GM12875 (cell line): ENCODE measurements around the gene FAAP20.

Experiments used
- H3K4me3 ChIP-seq: one replicate; pipeline ENCODE4 v1.5.1; 2011; ENCODE audit warnings: low read depth, low read length, control low read depth
- TF ChIP-seq, protein P1 (sequence below): IDR thresholded peaks from 2 replicates; pipeline ENCODE4 v1.5.1; 2011; ENCODE audit warnings: low read depth, mild to moderate bottlenecking, control low read depth, inconsistent platforms, low read length, moderate library complexity, borderline replicate concordance; ENCODE audit not compliant: insufficient read depth

FAAP20 gene

DNA sequence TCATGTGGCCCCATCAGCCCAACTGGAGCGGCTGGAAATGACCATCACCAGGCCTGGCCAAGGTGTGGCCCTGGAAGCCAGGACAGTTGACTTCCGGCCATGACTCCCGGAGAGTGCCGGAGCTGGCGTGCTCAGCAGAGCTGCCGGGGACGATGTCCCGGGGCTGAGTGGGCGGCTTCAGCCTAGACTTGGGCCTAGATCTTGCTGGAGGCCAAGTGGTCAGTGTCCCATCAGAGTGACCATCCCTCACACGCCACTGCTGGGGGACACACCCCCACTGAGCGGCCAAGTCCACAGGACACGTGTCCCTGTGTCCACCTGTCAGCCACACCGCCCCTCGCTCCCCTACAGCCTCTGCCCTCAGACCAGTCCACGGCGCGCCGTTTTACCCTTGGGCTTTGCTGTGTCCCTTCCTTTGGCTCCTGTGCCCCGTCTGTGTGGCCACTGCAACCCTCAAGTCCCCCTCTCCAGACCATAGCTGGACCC, 4.0 kb downstream of the FAAP20 start:
- TF ChIP-seq, protein P1, sequence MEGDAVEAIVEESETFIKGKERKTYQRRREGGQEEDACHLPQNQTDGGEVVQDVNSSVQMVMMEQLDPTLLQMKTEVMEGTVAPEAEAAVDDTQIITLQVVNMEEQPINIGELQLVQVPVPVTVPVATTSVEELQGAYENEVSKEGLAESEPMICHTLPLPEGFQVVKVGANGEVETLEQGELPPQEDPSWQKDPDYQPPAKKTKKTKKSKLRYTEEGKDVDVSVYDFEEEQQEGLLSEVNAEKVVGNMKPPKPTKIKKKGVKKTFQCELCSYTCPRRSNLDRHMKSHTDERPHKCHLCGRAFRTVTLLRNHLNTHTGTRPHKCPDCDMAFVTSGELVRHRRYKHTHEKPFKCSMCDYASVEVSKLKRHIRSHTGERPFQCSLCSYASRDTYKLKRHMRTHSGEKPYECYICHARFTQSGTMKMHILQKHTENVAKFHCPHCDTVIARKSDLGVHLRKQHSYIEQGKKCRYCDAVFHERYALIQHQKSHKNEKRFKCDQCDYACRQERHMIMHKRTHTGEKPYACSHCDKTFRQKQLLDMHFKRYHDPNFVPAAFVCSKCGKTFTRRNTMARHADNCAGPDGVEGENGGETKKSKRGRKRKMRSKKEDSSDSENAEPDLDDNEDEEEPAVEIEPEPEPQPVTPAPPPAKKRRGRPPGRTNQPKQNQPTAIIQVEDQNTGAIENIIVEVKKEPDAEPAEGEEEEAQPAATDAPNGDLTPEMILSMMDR = no peak
- H3K4me3 ChIP-seq = no peak overlapping the region

DNA sequence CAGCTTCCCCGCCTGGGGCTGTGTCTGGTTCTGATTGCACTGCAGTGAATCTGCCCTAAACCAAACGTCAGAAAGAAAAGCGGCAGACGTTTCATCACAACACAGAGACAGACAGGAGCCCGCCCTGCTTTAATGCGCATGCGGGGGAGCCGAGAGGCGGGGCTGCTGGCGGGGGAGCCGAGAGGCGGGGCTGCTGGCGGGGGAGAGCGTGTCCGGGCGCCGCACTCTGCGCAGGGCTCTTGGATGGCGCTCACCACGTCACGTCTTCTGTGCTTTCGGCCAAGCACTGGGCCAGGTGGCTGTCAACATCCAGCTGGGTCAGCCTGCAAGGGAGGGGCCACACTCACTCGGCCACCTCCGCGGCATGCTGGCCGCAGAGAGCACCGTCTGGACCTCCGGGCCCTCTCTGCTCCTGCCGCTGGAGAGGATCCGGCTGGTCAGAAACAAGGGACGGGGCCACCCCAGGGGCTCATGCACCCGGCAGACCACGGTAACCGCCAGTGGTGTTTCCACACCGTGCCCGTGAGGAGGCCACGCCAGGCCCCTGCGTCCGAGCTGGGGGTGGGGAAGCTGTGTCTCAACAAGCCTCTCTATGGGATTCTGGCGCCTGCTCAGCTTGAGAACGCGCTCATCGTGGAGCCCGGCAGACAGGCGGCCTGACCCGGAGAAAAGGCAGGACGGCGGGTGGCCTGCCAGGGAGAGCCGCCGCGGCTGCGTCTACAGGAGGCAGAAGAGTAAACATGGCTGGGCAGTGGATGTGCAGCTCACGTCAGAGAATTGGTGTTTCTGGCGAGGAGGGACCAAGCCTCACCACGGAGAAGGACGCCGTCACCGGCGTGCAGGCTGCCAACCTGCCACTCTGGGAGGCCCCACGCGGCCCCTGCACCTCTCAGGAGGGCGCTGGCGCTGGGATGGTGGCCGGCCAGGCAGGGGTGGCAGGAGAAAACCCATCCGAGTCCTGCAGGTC, 4.8 kb downstream of the FAAP20 start:
- peak overlapping the region; percentile 52 for H3K4me3 ChIP-seq
- TF ChIP-seq, protein P1 = no peak

DNA sequence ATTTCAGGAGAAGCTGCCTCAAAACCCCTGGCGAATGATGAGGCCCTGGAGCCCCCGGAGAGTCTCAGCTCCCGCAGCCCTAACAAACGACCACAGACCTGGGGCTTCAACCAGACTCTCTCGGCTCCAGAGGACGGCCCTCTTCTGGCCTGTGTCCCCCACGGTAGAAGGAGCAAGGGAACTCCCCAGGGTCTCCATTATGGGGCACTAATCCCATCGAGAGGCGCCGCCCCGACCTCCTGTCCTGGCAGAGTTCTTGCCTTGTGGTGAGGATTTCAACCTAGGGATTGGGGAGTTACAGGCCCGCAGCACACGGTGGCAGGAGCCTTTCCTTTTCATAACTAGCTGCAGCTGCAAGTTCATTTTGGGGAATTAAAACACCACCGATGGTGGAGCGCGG, 6.2 kb downstream of the FAAP20 start:
- TF ChIP-seq, protein P1 = no peak
- no peak overlapping the region for H3K4me3 ChIP-seq

DNA sequence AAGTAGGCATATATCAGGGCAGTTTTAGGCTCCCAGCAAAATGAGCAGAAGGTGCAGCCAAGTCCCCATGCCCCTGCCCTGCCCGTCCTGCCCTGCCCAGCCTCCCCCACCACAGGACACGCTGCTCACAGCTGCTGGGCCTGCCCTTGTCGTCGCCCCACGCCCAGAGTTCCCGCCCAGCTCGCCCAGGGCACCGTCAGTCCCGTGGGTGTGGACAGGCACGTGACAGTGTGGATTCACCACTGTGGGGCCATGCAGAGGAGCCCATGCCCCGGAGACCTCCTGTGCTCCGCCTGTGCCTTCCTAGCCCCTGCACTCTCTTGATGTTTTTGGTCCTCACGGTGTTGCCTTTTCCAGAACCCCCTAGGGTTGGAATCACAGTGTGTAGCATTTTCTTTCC, 7.0 kb downstream of the FAAP20 start:
- TF ChIP-seq, protein P1 = no peak
- no peak overlapping the region for H3K4me3 ChIP-seq

DNA sequence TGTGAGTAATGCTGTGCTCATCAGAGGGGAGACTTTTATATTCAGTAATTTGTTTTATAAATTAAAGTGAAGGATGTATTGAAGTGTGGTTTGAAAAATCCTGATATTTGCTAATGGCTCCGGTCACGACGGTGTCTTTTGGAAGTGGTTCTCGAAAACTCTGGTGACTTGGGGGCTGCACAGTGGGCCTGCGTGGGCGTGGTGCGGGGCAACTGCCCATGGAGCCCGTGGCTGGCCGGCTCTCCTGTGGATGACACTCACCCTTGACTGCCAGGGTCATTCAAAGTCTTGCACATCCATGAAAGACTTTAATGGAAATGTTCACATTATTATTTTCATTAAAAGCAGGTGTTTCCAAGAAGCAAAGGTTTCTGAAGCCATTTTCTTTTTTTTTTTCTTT, 7.7 kb downstream of the FAAP20 start:
- H3K4me3 ChIP-seq = no peak overlapping the region
- TF ChIP-seq, protein P1 = no peak

DNA sequence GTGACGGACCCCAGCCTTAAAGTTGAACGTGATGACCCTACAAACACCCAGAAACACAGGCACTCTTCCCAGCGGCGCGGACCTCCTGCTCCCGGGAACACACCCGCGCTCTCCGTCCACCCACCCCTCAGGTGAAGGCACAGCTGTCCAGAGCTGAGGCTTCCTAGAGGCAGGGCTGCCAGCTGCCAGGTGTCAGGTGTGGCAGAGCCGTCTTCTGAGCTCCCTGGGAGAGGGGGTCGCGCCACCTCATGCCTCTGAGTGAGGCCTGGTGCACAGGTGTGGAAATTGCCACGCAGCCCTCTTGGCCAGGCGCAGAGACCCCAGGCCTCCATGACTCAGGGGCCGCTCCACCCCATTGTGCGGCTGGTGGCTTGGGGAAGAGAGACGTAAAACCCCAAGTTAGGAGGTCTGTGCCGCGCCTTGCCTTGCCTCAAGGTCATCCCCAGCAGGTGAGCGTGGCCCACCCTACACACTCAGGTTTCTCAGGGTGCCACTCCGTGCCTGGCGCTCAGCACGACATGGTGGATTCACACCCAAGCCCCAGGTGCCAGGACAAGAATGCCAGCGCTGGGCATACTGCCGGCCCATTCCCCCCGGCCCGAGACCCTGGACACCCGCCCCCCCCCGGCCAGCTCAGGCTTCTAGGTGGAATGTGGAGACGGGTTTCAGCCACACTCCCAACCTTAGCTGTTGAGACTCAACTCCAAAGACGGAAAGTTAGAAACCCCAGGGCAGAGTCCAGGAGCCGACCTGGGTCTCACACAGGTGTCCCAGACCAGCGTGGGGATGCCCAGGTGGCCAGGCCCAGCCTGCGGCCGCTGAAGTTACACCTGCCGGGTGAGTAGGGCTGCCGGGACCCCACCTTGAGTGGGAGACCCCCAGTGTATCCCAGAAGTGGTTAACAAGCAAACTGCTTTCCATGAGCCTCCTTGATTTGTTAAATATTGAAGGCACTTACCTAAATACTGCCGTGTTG, 8.4 kb downstream of the FAAP20 start:
- TF ChIP-seq, protein P1 = no peak

More for the DNA sequence above, 8.4 kb downstream of the FAAP20 start:
- H3K4me3 ChIP-seq = no peak overlapping the region
